OCI-LY1 (cell line): ENCODE results near the gene MVB12B.

Source experiments
- CTCF ChIP-seq: fragments of 200-600 bp; sonication (generic), shearing (Covaris generic); IDR thresholded peaks from 2 replicates; pipeline ENCODE4 v1.5.1; 2017; ENCODE audit warnings: mild to moderate bottlenecking, antibody characterized with exemption, low read length, moderate library complexity, mixed read lengths
- EZH2 ChIP-seq: fragments of 200-600 bp; sonication (generic), shearing (Covaris generic); IDR thresholded peaks from 2 replicates; pipeline ENCODE4 v1.8.0; 2017; ENCODE audit warnings: borderline replicate concordance, mixed run types, mild to moderate bottlenecking, antibody characterized with exemption, low read length, moderate library complexity, mixed read lengths

GRCh38 chr9:126554292-126554691 is 227.7 kb downstream of the MVB12B start:
- no peak for TF ChIP-seq CTCF
- no peak for TF ChIP-seq EZH2
